Measurements from ENCODE around the gene GPR39.

Gene GPR39

DNA sequence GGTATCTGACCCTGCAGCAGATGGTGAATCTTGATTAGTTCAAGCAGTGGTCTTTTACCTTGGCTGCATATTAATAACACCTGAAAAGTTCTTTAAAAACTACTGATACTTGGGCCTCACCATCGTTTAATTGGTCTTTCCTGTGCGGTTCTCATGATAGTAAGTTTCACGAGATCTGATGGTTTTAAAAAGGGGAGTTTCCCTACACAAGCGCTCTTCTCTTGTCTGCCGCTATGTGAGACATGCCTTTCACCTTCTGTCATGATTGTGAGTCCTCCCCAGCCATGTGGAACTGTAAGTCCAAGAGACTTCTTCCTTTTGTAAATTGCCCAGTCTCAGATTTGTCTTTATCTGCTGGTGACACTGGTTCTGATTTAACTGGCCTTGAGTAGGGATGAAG, 151.1 kb downstream of the GPR39 start:
- no peak for DNase-seq (ENCODE audit: low read depth)

DNA sequence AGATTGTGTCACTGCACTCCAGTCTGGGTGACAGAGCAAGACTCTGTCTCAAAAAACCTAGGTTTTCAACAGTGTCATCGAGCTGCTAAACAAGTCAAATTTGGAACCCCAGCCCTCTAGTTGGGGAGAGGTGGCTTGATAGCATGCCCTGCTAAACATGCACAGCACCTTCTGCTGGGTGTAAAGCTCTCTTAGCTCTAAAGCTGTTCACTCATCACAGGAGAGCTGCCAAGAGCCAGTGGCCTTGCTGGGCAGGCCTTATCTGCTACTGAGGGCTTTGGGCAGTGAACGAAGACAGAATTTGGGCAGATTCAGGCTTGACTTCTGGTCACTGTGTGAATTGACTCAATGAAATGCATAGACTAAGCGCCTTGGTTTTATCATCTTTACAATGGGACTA, 152.1 kb downstream of the GPR39 start:
- DNase-seq (ENCODE audit: low read depth): no peak

DNA sequence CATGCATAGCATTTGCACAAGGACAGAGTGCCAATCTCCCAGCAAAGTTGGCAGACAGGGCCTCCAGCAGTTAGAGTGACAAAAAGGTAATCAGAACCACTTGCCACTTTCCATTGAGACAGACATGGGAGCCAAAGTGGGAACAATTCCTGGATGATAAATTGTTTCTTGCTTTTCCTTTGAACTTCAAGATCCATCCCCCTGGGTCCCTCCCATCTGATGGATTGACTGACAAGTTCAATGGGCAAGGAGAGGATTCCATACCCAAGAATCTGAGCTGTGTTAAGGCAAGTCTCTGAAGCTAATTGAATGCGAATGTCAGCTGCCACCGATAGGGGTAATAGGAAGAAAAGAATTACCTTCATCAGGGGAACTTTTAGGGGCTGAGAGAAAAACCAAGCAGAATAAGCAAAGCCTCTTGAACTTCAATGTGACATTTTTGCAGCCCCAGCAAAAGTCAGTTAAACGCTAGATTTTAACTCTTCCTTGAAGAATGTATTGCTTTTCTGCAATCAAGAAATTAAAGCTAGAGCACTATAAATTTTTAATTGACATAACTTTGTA, 156.9 kb downstream of the GPR39 start:
- DNase-seq (ENCODE audit: low read depth): no peak

DNA sequence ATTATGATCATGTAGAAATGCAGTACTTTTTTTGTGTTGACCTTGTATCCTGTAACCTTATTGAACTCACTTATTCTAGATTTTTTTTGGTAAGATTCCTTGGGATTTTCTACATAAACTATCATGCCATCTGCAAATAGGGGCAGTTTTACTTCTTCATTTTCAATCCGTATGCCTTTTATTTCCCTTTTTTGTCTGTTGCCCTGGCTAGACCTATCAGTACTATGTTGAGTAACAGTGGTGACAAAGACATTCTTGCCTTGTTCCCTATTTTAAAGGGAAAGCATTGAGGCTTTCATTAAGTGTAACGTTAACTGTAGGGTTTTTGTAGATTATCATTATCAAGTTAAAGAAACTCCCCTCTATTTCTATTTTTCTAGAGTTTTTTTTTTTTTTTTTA, 161.1 kb downstream of the GPR39 start:
- no peak for DNase-seq (ENCODE audit: low read depth)

DNA sequence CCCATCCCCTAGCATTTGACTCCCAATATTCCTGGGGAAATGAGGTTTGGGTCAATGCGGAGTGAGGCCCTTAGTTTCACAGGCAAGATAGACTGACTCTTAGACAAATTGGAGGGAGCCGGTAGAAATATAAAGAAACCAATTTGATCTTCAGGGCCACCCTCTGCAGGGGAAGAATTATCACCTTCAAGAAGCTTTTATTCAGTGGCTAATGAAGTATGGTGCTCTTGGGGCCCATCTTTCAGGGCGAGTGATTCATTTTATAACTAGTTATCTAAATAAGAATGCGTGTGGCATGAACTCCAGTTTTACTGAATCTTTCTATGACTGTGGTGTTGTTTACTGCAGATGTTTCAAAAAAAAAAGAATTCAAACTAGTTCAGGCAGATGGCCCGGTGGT, 165.0 kb downstream of the GPR39 start:
- no peak for DNase-seq (ENCODE audit: low read depth)

DNA sequence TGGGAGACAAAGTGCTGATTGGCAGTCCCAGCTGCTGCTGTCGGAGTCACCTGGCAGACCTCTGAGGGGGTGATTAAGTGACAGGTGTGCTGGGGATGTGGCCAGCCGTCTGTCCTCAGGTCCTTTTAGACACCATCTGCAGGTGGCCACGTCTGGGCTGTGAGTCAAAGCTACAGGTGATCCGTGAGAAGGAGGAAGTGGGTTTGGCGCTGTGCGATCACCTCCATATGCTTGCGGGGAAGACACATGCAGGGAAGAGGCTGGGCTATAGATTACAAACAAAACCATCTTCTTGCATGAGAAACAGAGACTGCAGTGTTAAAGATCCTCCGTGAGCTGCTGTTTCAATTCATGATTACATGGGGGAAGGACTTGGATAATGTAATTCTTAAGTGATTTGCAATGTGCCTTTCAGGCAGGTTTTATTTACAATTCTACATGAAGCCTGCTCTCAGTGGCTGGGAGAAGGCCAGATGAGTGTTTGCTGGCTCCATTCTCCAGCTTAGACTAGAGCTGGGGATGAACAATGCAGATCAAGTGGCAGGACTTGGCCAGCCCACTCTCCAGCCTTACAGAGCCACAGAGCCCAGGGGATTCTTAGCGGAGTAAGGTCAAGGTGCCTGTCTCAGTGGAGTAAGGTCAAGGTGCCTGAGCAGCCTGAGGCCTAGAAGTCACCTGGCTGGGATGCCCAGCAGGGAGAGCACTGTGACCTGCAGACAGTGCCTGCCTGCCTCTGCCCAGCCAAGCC, 165.6 kb downstream of the GPR39 start:
- DNase-seq (ENCODE audit: low read depth): no peak

DNA sequence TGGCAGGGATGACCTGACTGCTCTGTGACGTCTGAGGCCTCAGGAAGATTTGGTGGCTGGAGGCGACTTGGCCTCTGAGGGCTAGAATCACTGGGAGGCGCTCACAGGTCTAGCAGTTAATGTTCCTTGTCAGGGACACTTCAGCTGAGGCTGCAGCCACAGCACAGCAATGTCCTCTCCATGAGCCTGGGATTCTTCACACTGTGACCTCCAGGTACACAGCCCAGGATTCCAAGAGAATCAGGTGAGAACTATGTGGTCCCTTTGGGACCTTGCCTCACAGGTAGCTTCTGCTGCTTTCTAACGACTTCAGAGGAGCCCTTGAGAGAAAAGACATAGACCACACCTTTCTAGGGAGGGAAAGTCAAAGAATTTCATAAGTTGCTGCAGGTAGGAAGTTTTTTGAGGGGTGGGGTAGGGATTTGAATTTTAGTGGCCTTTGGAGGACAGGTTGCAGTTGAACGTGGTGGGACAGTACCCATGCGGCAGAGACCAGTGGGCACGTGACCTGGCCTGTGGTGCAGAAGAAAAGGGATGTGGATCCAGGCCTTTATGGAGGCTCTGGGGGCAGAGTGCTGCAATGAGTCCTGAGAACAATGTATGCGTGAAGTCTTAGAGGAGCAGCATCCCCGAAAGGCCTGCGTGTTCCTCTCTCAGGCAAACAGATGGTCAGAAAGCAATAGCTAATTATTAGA, 167.2 kb downstream of the GPR39 start:
- DNase-seq (ENCODE audit: low read depth): no peak

DNA sequence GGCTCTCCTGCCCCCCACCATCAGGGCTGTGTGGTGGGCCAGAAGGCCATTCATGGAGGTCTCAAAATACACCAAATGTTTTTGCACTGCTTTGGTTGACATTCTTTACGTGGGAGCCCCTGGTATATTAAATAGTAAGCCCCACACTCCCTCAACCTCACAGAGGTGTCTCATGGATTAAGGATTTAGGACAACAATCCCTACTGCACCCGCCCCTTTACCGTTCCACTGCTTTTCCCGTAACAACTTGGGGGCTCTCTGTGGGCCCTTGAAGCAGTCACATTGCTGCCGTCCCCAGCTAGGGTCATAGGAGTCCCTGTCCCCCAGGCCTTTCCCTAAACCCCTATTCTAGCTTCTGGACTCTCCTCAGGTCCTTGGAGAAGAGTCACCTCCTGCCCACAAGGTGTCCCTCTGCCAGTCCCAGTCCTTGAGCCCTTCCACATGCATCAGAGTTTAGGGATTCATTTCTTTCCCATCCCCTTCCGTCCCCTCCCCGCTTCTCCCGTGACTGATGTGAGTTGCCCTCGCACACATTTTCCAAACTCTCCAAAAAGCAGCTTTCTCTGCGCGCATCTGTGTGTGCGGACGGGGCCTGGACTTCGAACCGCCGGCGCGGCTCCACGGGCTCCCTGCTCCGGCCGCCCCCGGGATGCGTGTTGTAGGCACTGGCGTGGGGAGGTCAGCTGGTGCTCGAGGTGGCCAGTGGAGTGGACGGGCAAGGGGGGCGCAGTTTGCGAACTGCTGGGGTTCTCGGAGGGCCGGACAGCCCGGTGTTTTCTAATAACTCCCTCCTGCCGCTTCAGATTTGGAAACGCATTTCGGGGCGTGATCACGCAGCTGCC, 168.6 kb downstream of the GPR39 start:
- DNase-seq (ENCODE audit: low read depth): no peak

DNA sequence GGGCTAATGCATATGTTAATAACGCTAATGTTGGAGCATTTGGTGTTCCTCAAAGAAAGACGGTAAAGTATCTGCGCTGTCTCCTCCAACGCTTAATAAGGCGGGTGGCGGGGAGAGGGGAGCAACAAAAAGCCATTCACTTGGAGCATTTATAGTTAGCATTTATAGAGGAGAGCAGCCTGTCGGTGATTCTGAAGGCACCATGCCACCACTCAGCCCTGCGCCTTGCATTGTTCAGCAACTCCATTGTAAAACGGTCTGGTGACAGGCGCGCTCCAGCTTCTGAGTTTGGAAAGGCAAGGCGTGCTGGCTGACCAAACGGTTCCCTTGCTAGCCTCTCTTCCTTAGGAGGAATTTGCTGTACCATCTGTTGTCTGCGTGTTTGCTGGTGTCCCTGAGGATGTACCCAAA, 169.5 kb downstream of the GPR39 start:
- DNase-seq (ENCODE audit: low read depth): no peak

DNA sequence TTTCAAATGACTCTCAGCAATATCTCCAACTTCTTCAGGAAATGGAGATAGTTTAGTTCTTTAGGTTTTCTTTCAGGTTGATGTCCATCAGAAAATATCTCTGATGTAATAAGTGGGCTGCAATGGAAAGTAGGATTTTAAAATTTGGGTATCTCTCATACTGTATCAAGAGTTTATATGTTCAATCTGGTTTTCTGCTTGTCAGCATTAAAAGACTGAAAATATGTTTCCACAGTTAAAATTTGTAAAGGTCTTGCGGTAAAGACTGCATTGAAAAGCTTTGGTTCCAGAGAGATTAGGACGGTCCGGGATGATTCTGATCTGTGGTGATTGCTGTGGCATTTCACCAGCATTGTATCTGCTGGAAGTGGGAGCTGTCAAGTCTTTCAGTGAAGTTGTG, 170.2 kb downstream of the GPR39 start:
- no peak for DNase-seq (ENCODE audit: low read depth)

DNA sequence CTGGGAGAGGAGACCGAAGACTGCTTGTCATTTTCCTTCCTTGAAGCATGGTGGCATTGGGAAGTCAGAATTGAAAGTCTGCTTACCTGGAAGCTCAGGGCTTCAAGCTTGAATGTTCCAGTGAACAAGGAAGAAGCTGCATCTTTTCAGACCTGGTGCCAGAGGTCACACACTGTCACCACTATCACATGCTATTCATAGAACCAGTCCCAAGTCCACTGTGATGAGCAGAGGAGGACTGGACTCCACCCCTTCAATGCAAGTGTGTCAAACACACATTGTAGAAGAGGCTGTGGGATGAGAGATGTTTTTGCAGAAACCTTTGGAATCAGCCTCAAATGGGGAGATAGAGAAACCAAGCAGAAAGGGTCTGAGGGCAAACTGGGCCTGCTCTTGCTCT, 172.0 kb downstream of the GPR39 start:
- no peak for DNase-seq (ENCODE audit: low read depth)

DNA sequence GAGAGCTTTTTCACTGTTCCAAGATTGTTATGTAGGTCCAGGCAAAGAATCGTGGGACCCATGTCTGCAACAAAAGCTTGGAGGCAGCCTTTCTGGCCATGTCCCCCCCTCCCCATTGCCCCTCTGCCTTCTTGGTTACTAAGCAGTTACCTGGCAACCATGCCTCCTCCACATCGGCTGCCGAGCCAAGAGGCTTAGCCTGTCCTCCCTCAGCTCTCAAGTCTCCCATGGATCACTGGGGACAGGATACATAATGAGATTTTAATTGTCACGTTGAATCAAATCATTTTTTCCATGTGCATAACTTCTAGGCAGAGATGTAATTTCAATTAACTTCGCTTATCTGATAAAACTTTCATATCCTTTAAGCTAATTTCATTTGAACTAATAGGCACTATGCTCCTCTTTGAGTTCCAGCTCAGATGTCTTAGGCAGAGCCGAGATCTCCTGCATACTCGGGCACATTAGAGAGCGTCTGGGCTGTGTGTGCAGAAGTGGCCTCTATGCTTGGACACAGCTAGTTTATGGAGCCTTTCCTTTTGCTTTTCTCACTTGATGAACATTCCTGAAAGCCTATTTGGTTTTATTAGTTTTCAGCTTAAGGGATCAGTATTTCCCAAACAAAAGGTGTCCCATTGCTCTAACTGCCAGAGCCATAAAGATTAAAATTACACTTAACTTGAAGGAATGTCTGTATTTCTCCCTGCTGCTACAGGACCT, 172.7 kb downstream of the GPR39 start:
- no peak for DNase-seq (ENCODE audit: low read depth)

DNA sequence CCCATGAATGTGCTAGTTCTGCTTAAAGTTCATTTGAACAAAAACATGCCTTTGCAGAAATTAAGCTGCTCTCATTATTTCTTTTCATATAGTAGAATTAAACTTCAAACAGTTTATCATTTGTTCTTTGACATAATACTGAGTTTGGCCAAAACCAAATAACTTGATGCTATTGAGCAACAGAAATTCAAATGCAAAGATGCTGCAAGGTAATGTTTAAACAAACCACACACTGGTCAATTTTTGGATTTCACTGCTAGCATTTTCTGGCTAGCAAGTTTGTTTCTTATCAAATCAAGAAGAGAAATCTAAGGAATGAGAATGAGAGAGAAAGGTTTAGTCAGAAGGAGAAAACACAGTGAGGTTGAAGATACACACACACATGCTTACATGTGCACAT, 173.4 kb downstream of the GPR39 start:
- DNase-seq (ENCODE audit: low read depth): no peak

DNA sequence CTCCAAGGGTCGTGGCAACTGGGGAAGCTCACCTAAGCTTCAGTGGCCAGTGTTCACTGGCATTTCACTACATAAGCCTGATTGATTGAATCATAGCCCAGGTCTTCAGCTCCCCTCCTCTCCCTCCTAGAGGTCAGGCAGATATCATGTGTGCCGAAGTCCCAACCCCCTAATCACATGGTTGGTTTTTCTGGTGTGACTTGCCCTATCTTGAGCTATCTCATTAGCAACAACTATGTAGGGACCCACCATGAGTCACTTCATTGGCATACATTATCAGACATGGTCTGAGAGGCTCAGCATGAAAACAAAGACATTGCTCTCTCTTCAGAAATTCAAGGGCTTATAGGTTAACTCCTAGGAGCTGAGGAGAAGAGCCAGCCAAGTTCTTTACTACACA, 176.6 kb downstream of the GPR39 start:
- no peak for DNase-seq (ENCODE audit: low read depth)

DNA sequence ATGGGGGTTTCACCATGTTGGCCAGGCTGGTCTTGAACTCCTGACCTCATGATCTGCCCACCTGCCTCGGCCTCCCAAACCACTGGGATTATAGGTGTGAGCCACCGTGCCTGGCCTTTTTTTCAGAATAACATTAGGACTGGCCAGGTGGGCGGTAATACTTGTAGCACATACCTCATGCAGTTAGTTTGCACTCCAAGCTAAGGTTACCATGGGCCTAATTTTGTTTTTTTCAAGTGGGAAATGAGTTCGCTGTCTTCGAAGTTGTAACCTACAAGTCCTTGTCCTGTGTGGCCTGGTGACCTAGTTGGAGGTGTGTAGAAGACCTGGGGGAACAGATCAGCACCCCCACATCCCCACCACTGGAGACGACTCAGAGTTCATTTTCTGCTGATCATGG, 178.6 kb downstream of the GPR39 start:
- no peak for DNase-seq (ENCODE audit: low read depth)

DNA sequence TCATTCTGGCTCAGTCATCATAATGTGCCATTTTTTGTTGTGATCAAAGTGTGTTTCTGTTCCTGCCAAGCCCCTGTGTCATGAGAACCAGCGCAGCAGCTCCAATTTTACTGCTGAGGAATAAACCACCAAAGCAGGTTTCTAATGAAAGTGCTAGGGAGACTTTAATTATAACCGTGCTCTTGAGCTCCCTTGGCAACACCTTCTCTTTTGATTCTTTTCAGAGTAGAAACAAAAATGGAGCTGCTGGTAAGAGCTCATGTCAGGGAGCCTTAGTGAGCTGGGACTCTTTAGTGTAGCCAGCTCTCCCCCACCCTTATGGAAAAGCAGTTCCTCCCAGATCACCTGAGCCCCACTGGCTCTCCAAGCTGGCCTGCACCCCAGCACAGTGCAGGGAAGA, 179.1 kb downstream of the GPR39 start:
- DNase-seq (ENCODE audit: low read depth): no peak

DNA sequence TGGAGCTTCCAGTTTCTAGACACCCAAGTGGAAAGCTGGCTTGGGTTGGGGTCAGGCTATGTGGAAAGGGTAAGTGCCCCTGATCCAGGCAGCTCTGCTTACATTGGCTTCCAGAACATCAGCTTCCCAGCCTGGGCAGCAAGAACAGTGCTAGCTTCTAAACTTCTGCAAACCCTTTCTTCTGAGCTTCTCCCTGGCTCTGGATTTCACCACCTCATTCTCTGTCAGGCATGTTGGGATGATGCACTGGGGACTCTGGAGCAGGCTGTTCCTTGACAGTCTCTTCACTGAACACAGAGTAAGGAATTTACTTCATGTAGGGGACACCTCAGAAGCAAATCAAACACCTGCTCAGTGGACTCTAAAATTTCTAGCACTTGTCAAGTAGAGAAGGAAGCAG, 180.6 kb downstream of the GPR39 start:
- no peak for DNase-seq (ENCODE audit: low read depth)

DNA sequence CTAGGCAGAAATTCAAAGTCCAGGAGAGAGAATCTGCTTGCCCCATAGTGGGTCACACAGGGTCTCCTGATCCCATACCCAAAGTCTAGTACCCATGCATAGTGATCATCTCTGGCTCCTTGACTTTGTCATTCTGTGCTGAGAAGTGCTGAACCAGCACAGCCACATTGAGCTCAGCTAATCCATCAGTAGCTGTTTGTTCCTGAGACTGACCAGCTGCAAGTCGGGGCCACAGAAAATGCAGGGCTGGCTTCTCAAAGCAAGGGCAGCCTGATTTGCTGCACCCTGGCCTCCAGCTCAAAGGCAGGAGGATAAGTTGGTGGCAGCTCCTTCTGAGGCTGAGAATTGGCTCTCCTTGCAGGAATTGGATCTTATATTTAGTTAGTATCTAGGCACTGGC, 181.2 kb downstream of the GPR39 start:
- DNase-seq (ENCODE audit: low read depth): no peak

DNA sequence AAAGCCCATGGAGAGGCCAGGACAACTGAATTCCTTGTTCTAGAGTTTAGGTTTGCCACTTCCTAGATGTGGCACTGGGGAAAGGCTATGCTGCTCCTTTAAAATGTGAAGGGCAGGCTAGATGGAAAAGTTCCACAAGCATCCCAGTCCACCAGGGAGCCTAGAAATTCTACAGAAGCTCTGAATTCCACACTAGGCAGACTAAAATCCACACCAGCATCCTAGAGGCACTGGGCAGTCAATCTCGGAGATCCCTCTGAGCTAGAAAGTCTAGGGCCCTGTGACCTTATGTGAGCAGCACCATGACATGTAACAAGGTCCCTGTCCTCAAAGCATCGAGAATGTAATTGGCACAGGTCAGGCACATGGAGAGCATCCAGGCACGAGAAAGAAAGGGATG, 181.9 kb downstream of the GPR39 start:
- no peak for DNase-seq (ENCODE audit: low read depth)

DNA sequence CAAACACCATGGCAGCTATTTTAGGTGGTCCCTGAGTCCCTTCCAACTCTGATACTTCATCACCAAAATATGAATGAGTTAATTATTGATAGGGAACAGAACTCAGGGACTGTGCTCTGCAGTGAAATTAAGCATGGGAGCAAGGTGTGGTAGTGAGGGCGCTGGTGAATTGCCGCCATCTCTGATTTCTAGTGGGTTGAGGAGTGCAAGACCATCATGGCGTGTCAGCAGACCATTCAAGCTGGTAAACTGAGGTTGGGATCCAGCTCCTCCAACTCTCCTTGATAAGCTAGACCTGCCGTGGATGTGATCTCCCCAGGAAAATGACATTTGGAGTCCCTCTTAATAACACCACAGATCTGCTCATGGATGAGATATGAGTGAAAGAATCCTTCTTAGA, 183.0 kb downstream of the GPR39 start:
- no peak for DNase-seq (ENCODE audit: low read depth)

DNA sequence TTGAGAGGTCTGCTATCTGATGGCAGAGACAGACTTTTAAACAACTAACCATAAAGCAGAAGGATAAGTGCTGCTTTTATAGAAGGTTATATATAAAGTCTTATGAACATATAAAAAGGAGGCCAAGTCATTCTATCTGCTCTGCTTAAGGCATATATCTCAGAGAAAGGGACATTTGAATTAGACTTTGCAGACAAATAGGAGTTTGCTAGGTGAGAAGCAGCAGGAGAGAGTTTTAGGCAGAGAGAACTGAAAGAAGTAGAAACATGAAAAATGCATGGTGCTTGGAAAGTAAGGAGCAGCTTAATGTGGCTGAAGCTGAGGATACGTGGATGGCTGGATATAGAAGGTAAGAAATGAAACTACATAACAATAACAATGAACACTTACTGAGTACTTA, 188.0 kb downstream of the GPR39 start:
- DNase-seq (ENCODE audit: low read depth): no peak
